Neutrophil (primary cell): Measurements from ENCODE around the gene GALNTL6.

Experiments used
- H3K27ac ChIP-seq: fragments of 200-600 bp; sonication (generic); 2 replicates; pipeline ENCODE4 v1.5.1; 2016; ENCODE audit warnings: mild to moderate bottlenecking, moderate library complexity
- H3K27me3 ChIP-seq: fragments of 200-600 bp; sonication (generic); 2 replicates; pipeline ENCODE4 v1.6.0; 2016; ENCODE audit warnings: mild to moderate bottlenecking
- H3K36me3 ChIP-seq: fragments of 200-600 bp; sonication (generic); 2 replicates; pipeline ENCODE4 v1.5.1; 2017
- H3K4me1 ChIP-seq, 2 experiments: fragments of 200-600 bp in 1 of 2; sonication (generic) in 1 of 2; 1 replicate in 1 of 2; 2 replicates in 1 of 2; pipeline versions ENCODE4 v1.5.1 to v1.6.1; 2013 to 2016; ENCODE audit warnings: low read depth in 1 of 2, low read length in 1 of 2, mild to moderate bottlenecking in 1 of 2, moderate library complexity in 1 of 2; ENCODE audit not compliant: control insufficient read depth in 1 of 2, insufficient read depth in 1 of 2
- H3K4me3 ChIP-seq, 2 experiments: fragments of 200-600 bp in 1 of 2; sonication (generic) in 1 of 2; 1 replicate in 1 of 2; 2 replicates in 1 of 2; pipeline ENCODE4 v1.5.1; 2013 to 2016; ENCODE audit warnings: low read depth in 1 of 2, low read length in 1 of 2, mild to moderate bottlenecking in 1 of 2, moderate library complexity in 1 of 2
- H3K9me3 ChIP-seq: fragments of 200-600 bp; sonication (generic); 2 replicates; pipeline ENCODE4 v1.5.1; 2016
- CTCF ChIP-seq: fragments of 200-600 bp; sonication (generic); IDR thresholded peaks from 2 replicates; pipeline ENCODE4 v1.5.1; 2016; ENCODE audit warnings: antibody characterized with exemption

The GALNTL6 gene

GRCh38 chr4:171920901-171921300 lies 107.7 kb downstream of the GALNTL6 start:
- Histone ChIP-seq H3K27me3 (no peaks in the 10 kb centered on the region), H3K4me3 (no peak overlapping the region), H3K9me3 (no peaks in the 10 kb centered on the region), H3K36me3 (no peaks in the 10 kb centered on the region), H3K27ac (no peak overlapping the region), H3K4me1 (no peaks in the 10 kb centered on the region)
- no peak for TF ChIP-seq CTCF

GRCh38 chr4:171924746-171925376 lies 111.7 kb downstream of the GALNTL6 start:
- H3K27me3 ChIP-seq: no peaks in the 10 kb centered on the region
- no peak for TF ChIP-seq CTCF
- no peak overlapping the region for H3K4me3 ChIP-seq
- H3K36me3 ChIP-seq: no peaks in the 10 kb centered on the region
- no peaks in the 10 kb centered on the region for H3K4me1 ChIP-seq
- no peak overlapping the region for H3K27ac ChIP-seq
- no peaks in the 10 kb centered on the region for H3K9me3 ChIP-seq

- H3K4me1 ChIP-seq: no peaks in the 10 kb centered on the region
- no peaks in the 10 kb centered on the region for H3K9me3 ChIP-seq
- no peak overlapping the region for H3K4me3 ChIP-seq
- no peaks in the 10 kb centered on the region for H3K36me3 ChIP-seq
- no peak for TF ChIP-seq CTCF
- no peaks in the 10 kb centered on the region for H3K27me3 ChIP-seq
- no peak overlapping the region for H3K27ac ChIP-seq
These were observed 115.1 kb downstream of the GALNTL6 start for GRCh38 chr4:171928336-171928735.

- Histone ChIP-seq H3K4me1 (no peaks in the 10 kb centered on the region), H3K4me3 (no peak overlapping the region), H3K9me3 (no peaks in the 10 kb centered on the region), H3K36me3 (no peaks in the 10 kb centered on the region), H3K27ac (no peak overlapping the region), H3K27me3 (no peaks in the 10 kb centered on the region)
- no peak for TF ChIP-seq CTCF
These were observed 116.3 kb downstream of the GALNTL6 start for GRCh38 chr4:171929477-171929876.

- TF ChIP-seq CTCF: no peak
These were observed 116.7 kb downstream of the GALNTL6 start for GRCh38 chr4:171929907-171930306.

More at GRCh38 chr4:171929907-171930306, 116.7 kb downstream of the GALNTL6 start:
- Histone ChIP-seq H3K4me3 (no peak overlapping the region), H3K4me1 (no peaks in the 10 kb centered on the region), H3K36me3 (no peaks in the 10 kb centered on the region), H3K27ac (no peak overlapping the region), H3K27me3 (no peaks in the 10 kb centered on the region), H3K9me3 (no peaks in the 10 kb centered on the region)
